CD14-positive monocyte (primary cell): ENCODE results near the gene GABRG3. TPM values are rescaled to one million over a fixed set of nuclear protein-coding genes. Genes with fewer than 3 reads are reported as not detected.

Experiments
- DNase-seq, 3 donors: peaks; one replicate each; pipeline ENCODE4 v3.0.0-alpha.2; 2011 to 2022
- H2AFZ ChIP-seq: 2 replicates; pipeline ENCODE4 v1.6.0; 2012; ENCODE audit warnings: mild to moderate bottlenecking, low read depth, low read length, inconsistent platforms; ENCODE audit not compliant: insufficient read depth, poor library complexity, severe bottlenecking
- H3K27ac ChIP-seq, 2 donors: 1 replicate in 1 of 2; 2 replicates in 1 of 2; pipeline ENCODE4 v1.5.1; 2012 to 2013; ENCODE audit warnings: low read length in 2 of 2, control low read depth in 1 of 2, inconsistent platforms in 1 of 2, low read depth in 1 of 2, mild to moderate bottlenecking in 1 of 2
- H3K27me3 ChIP-seq, 2 donors: one replicate each; pipeline versions ENCODE4 v1.6.0 to v1.6.1; 2011 to 2013; ENCODE audit warnings: low read length in 2 of 2; ENCODE audit not compliant: control insufficient read depth in 2 of 2, insufficient read depth in 2 of 2
- H3K36me3 ChIP-seq, 2 donors: replicated peaks in 1 of 2; 1 replicate in 1 of 2; 2 replicates in 1 of 2; pipeline versions ENCODE4 v1.5.1 to v1.6.1; 2012 to 2013; ENCODE audit warnings: low read length in 2 of 2, control low read depth in 1 of 2, inconsistent platforms in 1 of 2, mild to moderate bottlenecking in 1 of 2; ENCODE audit not compliant: insufficient read depth in 2 of 2, control insufficient read depth in 1 of 2
- H3K4me1 ChIP-seq, 2 donors: 1 replicate in 1 of 2; 2 replicates in 1 of 2; pipeline versions ENCODE4 v1.5.1 to v1.6.1; 2012 to 2013; ENCODE audit warnings: low read length in 2 of 2, control low read depth in 1 of 2, inconsistent platforms in 1 of 2, mild to moderate bottlenecking in 1 of 2, moderate library complexity in 1 of 2; ENCODE audit not compliant: insufficient read depth in 2 of 2, control insufficient read depth in 1 of 2
- H3K4me2 ChIP-seq: replicated peaks from 2 replicates; pipeline ENCODE3; 2012; ENCODE audit warnings: low read length, moderate library complexity, mild to moderate bottlenecking; ENCODE audit not compliant: poor library complexity, severe bottlenecking; ENCODE audit errors: extremely low read depth
- H3K4me3 ChIP-seq, 3 experiments: fragments of 200-600 bp in 1 of 3; sonication (generic) in 1 of 3; replicated peaks in 1 of 3; 1 replicate in 2 of 3; 2 replicates in 1 of 3; pipeline ENCODE4 v1.5.1; 2011 to 2013; ENCODE audit warnings: low read length in 3 of 3, mild to moderate bottlenecking in 3 of 3, control low read depth in 2 of 3, low read depth in 2 of 3, inconsistent platforms in 1 of 3, moderate library complexity in 1 of 3
- H3K79me2 ChIP-seq: 2 replicates; pipeline ENCODE4 v1.6.0; 2012; ENCODE audit warnings: mild to moderate bottlenecking, control low read depth, inconsistent platforms, low read length, moderate library complexity; ENCODE audit not compliant: insufficient read depth
- H3K9ac ChIP-seq: 2 replicates; pipeline ENCODE4 v1.6.0; 2017; ENCODE audit warnings: low read length, mild to moderate bottlenecking; ENCODE audit not compliant: insufficient read depth, poor library complexity, severe bottlenecking
- H3K9me3 ChIP-seq, 2 donors: replicated peaks in 1 of 2; 1 replicate in 1 of 2; 2 replicates in 1 of 2; pipeline versions ENCODE4 v1.5.1 to v1.6.1; 2012 to 2013; ENCODE audit warnings: low read length in 2 of 2, control low read depth in 1 of 2; ENCODE audit not compliant: control insufficient read depth in 1 of 2, insufficient read depth in 1 of 2
- H4K20me1 ChIP-seq: 2 replicates; pipeline ENCODE4 v1.6.0; 2012; ENCODE audit warnings: mild to moderate bottlenecking, low read length, control low read depth, moderate library complexity; ENCODE audit not compliant: insufficient read depth
- H3K27ac Mint-ChIP-seq, 7 donors: one replicate each; pipeline ENCODE4 v1.8.0; 2020; ENCODE audit warnings: mild to moderate bottlenecking in 7 of 7, mixed read lengths in 7 of 7, moderate library complexity in 6 of 7, inconsistent platforms in 2 of 7
- H3K27me3 Mint-ChIP-seq, 3 donors: one replicate each; pipeline ENCODE4 v1.8.0; 2021 to 2022; ENCODE audit warnings: low read depth in 3 of 3, mild to moderate bottlenecking in 3 of 3, mixed read lengths in 3 of 3, moderate library complexity in 3 of 3, inconsistent platforms in 1 of 3
- H3K36me3 Mint-ChIP-seq, 2 donors: one replicate each; pipeline ENCODE4 v1.8.0; 2020; ENCODE audit warnings: mixed read lengths in 2 of 2, inconsistent platforms in 1 of 2, mild to moderate bottlenecking in 1 of 2
- H3K4me1 Mint-ChIP-seq: one replicate; pipeline ENCODE4 v1.8.0; 2020; ENCODE audit warnings: mild to moderate bottlenecking, mixed read lengths
- H3K4me3 Mint-ChIP-seq, 2 donors: one replicate each; pipeline ENCODE4 v1.8.0; 2020; ENCODE audit warnings: mild to moderate bottlenecking in 2 of 2, mixed read lengths in 2 of 2, moderate library complexity in 1 of 2
- H3K9me3 Mint-ChIP-seq, 7 donors: one replicate each; pipeline ENCODE4 v1.8.0; 2020 to 2022; ENCODE audit warnings: mixed read lengths in 7 of 7, mild to moderate bottlenecking in 6 of 7, moderate library complexity in 6 of 7, inconsistent platforms in 2 of 7
- CTCF ChIP-seq: fragments of 200-600 bp; IDR thresholded peaks from one replicate; pipeline ENCODE4 v1.8.0; 2022; ENCODE audit warnings: antibody characterized with exemption, mild to moderate bottlenecking
- WGBS: methylation state at CpG from one replicate; pipeline ENCODE4 v1.1.5; 2013; ENCODE audit warnings: missing lambda C conversion rate; ENCODE audit not compliant: insufficient coverage; 5-methylcytosine and 5-hydroxymethylcytosine counted together
- intact Hi-C, 2 donors: fragments of 100-400 bp; cut with micrococcal nuclease; formaldehyde crosslinking; loops; one replicate each; pipeline versions ENCODE4 v1.15.0 to v1.15.1; 2023
- polyA plus RNA-seq, 3 donors: library from polyadenylated mRNA; depleted of rRNA in 1 of 3; unstranded in 2 of 3; stranded (reverse) in 1 of 3; fragments of 300-500 nt in 2 of 3; fragments of >200 nt in 1 of 3; fragmentation: Illumina TruSeq in 2 of 3; gene quantifications; 1 replicate in 2 of 3; 2 replicates in 1 of 3; pipeline ENCODE4 v1.2.3, GENCODE V29; 2012 to 2021

The GABRG3 gene
- polyA plus RNA-seq, 3 donors = not detected

GRCh38 chr15:27165590-27165989 lies 194.6 kb downstream of the GABRG3 start:
- Histone ChIP-seq H3K27ac (no peak overlapping the region), H3K9ac (no peak overlapping the region), H3K27me3 (no peaks in the 10 kb centered on the region), H3K9me3 (peaks cover 39 to 41% of the 10 kb centered on the region in 2 donors), H3K79me2 (no peaks in the 10 kb centered on the region), H2AFZ (no peak overlapping the region), H4K20me1 (no peaks in the 10 kb centered on the region), H3K4me1 (no peaks in the 10 kb centered on the region), H3K4me3 (no peak overlapping the region), H3K4me2 (no peak overlapping the region), H3K36me3 (no peaks in the 10 kb centered on the region)
- Mint-ChIP-seq H3K4me1 (no peaks in the 10 kb centered on the region), H3K9me3 (peaks cover 4 to 49% (median 16%) of the 10 kb centered on the region in 7 donors), H3K4me3 (no peak overlapping the region), H3K36me3 (no peaks in the 10 kb centered on the region), H3K27ac (peak overlapping the region in 1 of 7 donors; percentile 6), H3K27me3 (peaks cover 0 to 3% (median 0%) of the 10 kb centered on the region in 3 donors)
- 88% methylated on average over 1 of the region's 1 CpG for WGBS
- no peak for TF ChIP-seq CTCF
- DNase-seq = no peak
- intact Hi-C loops = no loop called here

- Histone ChIP-seq H3K4me3 (no peak overlapping the region), H3K4me1 (no peaks in the 10 kb centered on the region), H3K79me2 (no peaks in the 10 kb centered on the region), H3K27me3 (no peaks in the 10 kb centered on the region), H4K20me1 (no peaks in the 10 kb centered on the region), H3K4me2 (no peak overlapping the region), H3K9ac (no peak overlapping the region), H2AFZ (no peak overlapping the region), H3K9me3 (peaks cover 35% of the 10 kb centered on the region in 2 donors), H3K27ac (no peak overlapping the region), H3K36me3 (no peaks in the 10 kb centered on the region)
- H3K9me3 Mint-ChIP-seq = peaks cover 4 to 52% (median 16%) of the 10 kb centered on the region in 7 donors
- WGBS = 82% methylated on average over 1 of the region's 4 CpGs
- H3K4me1 Mint-ChIP-seq = no peaks in the 10 kb centered on the region
- no peak overlapping the region for H3K4me3 Mint-ChIP-seq
- H3K27ac Mint-ChIP-seq = no peak overlapping the region
- TF ChIP-seq CTCF = no peak
- peaks cover 0 to 3% (median 0%) of the 10 kb centered on the region in 3 donors for H3K27me3 Mint-ChIP-seq
- H3K36me3 Mint-ChIP-seq = no peaks in the 10 kb centered on the region
- intact Hi-C loops = no loop called here
- no peak for DNase-seq
Measured at GRCh38 chr15:27166917-27167316, 195.9 kb downstream of the GABRG3 start.
